T-helper 1 cell treated with Interleukin-12 subunit alpha and Interleukin-12 subunit beta and Interleukin-4 antibody, amounts not matched to agents 30 μg/mL and 1 μg/mL, for 36 hours (primary cell): ENCODE results near the gene ADGRE1.

ENCODE experiments used
- H3K27ac Mint-ChIP-seq: one replicate; pipeline ENCODE4 v1.8.0; 2021; ENCODE audit warnings: mild to moderate bottlenecking, mixed read lengths
- H3K27me3 Mint-ChIP-seq: one replicate; pipeline ENCODE4 v1.8.0; 2021; ENCODE audit warnings: low read depth, mixed read lengths
- H3K36me3 Mint-ChIP-seq: one replicate; pipeline ENCODE4 v1.8.0; 2021; ENCODE audit warnings: low read depth, mixed read lengths
- H3K4me1 Mint-ChIP-seq: one replicate; pipeline ENCODE4 v1.8.0; 2021; ENCODE audit warnings: low read depth, mixed read lengths
- H3K4me3 Mint-ChIP-seq: one replicate; pipeline ENCODE4 v1.8.0; 2021; ENCODE audit warnings: mild to moderate bottlenecking, moderate library complexity, mixed read lengths
- H3K9me3 Mint-ChIP-seq: one replicate; pipeline ENCODE4 v1.8.0; 2021; ENCODE audit warnings: mixed read lengths

ADGRE1 gene

GRCh38 chr19:6903446-6903845 is 16.1 kb downstream of the ADGRE1 start:
- Mint-ChIP-seq H3K4me3 (no peak overlapping the region), H3K27ac (no peak overlapping the region), H3K27me3 (no peaks in the 10 kb centered on the region), H3K9me3 (peaks cover 49% of the 10 kb centered on the region), H3K4me1 (no peaks in the 10 kb centered on the region), H3K36me3 (peaks cover 32% of the 10 kb centered on the region)

DNA sequence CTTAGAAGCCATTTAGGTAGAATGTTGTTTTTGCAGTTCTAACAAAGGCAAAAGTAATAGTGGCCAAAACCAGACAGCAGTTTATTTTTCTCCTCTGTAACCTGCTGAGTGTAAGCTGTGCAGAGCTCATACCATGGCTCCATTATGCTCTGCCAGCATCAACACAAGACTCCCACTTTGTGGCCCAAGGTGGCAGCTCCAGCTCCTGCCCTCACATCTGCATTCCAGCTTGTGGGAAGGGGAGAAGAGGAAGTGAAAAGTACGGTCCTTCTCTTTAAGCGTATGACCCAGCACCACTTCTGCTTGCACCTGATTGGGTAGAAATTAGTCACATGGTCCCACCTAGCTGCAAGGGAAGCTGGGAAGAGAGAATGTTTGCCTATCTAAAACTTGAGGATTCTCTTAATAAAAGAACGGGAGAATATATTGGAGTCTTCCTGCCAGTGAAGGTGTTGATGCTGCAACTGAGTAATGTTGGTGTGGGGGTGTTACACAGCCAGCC is 19.2 kb downstream of the ADGRE1 start:
- no peak overlapping the region for H3K27ac Mint-ChIP-seq
- H3K4me1 Mint-ChIP-seq: peaks cover 1% of the 10 kb centered on the region
- no peaks in the 10 kb centered on the region for H3K27me3 Mint-ChIP-seq
- H3K9me3 Mint-ChIP-seq: peaks cover 33% of the 10 kb centered on the region
- peaks cover 21% of the 10 kb centered on the region for H3K36me3 Mint-ChIP-seq
- no peak overlapping the region for H3K4me3 Mint-ChIP-seq

DNA sequence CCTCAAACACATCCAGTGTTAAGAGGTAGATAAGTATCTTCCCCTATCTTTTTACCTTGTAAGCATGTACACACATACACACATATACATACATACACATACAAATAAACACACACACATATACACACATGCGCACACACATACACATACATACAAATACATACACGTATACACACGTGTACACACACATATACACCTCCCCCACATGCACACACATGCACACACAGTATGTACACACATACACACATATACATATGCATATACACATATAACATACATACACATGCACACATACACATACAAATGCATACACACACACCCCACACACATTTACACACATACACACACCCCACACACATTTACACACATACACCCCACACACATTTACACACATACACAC is 24.1 kb downstream of the ADGRE1 start:
- Mint-ChIP-seq H3K27ac (no peak overlapping the region), H3K27me3 (no peaks in the 10 kb centered on the region), H3K36me3 (peaks cover 24% of the 10 kb centered on the region), H3K9me3 (peaks cover 35% of the 10 kb centered on the region), H3K4me3 (no peak overlapping the region), H3K4me1 (peaks cover 1% of the 10 kb centered on the region)

- H3K4me1 Mint-ChIP-seq: peaks cover 1% of the 10 kb centered on the region
- peaks cover 16% of the 10 kb centered on the region for H3K36me3 Mint-ChIP-seq
- H3K4me3 Mint-ChIP-seq: no peak overlapping the region
- H3K27ac Mint-ChIP-seq: no peak overlapping the region
- no peaks in the 10 kb centered on the region for H3K27me3 Mint-ChIP-seq
- peaks cover 20% of the 10 kb centered on the region for H3K9me3 Mint-ChIP-seq
Measured at GRCh38 chr19:6914321-6914720, 26.9 kb downstream of the ADGRE1 start.

DNA sequence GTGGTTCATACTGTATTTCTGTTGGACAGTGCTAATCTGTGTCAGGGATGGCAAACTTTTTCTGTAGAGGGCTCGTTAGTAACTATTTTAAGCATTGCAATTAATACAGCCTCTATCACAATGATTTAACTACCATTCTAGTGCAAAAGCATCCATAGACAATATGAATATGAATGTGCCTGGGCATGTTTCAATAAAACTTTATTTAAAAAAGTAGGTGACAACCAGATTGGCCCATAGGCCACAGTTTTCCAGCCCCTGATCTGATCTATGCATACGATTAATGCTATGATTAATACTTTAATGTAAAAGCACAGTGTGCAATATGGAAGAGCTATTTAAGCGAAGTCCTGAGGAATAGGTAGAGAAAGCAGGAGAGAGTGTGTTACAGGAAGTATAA is 29.6 kb downstream of the ADGRE1 start:
- H3K27ac Mint-ChIP-seq: no peak overlapping the region
- peaks cover 15% of the 10 kb centered on the region for H3K9me3 Mint-ChIP-seq
- H3K27me3 Mint-ChIP-seq: no peaks in the 10 kb centered on the region
- no peak overlapping the region for H3K4me3 Mint-ChIP-seq
- no peaks in the 10 kb centered on the region for H3K4me1 Mint-ChIP-seq
- peaks cover 14% of the 10 kb centered on the region for H3K36me3 Mint-ChIP-seq

- Mint-ChIP-seq H3K9me3 (peaks cover 16% of the 10 kb centered on the region), H3K4me3 (peak overlapping the region; percentile 82), H3K4me1 (peaks cover 19% of the 10 kb centered on the region), H3K27ac (no peak overlapping the region), H3K27me3 (no peaks in the 10 kb centered on the region), H3K36me3 (peaks cover 31% of the 10 kb centered on the region)
Measured at GRCh38 chr19:6925386-6925785, 38.0 kb downstream of the ADGRE1 start.

DNA sequence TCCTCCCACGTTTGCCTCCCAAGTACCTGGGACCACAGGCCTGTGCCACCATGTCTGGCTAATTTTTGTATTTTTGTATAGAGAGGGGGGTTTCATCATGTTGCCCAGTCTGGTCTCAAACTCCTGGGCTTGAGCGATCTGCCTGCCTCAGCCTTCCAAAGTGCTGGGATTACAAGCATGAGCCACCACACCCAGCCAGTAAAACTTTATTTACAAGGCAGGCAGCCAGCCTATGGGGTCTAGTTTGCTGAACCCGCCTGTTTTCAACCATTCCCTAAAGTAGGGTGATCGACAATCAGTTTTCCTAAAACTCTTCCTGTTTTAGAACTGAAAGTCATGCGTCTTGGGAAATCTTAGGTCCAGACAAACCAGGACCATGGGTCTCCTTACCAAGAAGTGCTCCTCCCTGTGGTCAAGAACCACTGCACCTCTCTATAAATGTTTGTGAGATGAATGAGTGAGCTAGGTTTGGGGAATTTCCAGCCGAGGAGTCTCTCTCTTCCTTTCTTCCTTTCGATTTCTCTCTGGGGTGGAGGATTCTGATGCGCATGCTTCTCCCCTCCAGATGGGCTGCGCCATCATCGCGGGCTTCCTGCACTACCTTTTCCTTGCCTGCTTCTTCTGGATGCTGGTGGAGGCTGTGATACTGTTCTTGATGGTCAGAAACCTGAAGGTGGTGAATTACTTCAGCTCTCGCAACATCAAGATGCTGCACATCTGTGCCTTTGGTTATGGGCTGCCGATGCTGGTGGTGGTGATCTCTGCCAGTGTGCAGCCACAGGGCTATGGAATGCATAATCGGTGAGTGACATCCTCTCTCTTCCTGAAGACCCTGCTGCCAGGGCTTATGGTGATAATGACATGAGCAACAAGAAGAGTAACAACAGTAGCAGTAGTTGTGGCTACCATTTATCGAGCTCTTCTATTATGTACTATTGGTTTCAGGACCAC is 38.7 kb downstream of the ADGRE1 start:
- no peaks in the 10 kb centered on the region for H3K27me3 Mint-ChIP-seq
- peak overlapping the region; percentile 77 for H3K27ac Mint-ChIP-seq
- H3K36me3 Mint-ChIP-seq: peaks cover 33% of the 10 kb centered on the region
- H3K9me3 Mint-ChIP-seq: peaks cover 20% of the 10 kb centered on the region
- H3K4me1 Mint-ChIP-seq: peaks cover 19% of the 10 kb centered on the region
- peak overlapping the region; percentile 82 for H3K4me3 Mint-ChIP-seq

DNA sequence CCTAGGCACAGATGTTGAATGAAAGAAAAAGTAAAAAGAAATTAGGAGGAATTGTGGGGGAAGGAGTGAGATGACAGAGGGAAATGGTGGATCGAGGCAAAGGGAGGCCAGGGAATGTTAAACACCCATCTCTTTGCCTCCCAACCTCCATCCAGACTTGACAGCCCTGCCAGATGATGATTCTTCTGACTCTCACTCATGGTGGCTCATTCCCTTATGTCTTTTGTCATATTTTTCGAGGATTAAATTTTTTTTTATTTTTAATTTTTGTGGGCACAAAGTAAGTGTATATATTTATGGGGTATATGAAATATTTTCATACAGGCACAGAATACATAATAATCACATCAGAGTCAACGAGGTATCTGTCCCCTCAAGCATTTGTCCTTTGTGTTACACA is 42.8 kb downstream of the ADGRE1 start:
- no peaks in the 10 kb centered on the region for H3K27me3 Mint-ChIP-seq
- H3K27ac Mint-ChIP-seq: no peak overlapping the region
- H3K9me3 Mint-ChIP-seq: peaks cover 24% of the 10 kb centered on the region
- no peak overlapping the region for H3K4me3 Mint-ChIP-seq
- peaks cover 41% of the 10 kb centered on the region for H3K36me3 Mint-ChIP-seq
- H3K4me1 Mint-ChIP-seq: peaks cover 15% of the 10 kb centered on the region

DNA sequence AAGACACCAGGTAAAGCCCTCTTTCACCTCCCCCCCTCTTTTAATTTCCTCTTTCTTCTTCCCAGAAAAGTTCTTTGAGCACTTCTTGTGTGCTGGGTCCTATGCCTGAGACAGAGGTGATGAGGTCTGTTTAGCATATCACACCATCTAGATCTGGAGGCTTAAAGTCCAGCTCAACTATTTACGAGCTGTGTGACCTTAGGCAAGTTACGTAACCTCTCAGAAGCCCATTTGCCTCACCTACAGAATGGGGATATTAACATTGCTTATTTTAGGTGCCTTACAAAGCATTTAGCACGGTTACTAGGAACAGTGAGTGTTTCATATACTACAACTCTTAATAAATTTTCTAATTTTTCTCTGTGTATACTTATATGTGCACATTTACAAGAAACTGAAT is 47.7 kb downstream of the ADGRE1 start:
- H3K9me3 Mint-ChIP-seq: peaks cover 22% of the 10 kb centered on the region
- no peaks in the 10 kb centered on the region for H3K27me3 Mint-ChIP-seq
- H3K27ac Mint-ChIP-seq: no peak overlapping the region
- H3K4me3 Mint-ChIP-seq: no peak overlapping the region
- peaks cover 30% of the 10 kb centered on the region for H3K36me3 Mint-ChIP-seq
- no peaks in the 10 kb centered on the region for H3K4me1 Mint-ChIP-seq

DNA sequence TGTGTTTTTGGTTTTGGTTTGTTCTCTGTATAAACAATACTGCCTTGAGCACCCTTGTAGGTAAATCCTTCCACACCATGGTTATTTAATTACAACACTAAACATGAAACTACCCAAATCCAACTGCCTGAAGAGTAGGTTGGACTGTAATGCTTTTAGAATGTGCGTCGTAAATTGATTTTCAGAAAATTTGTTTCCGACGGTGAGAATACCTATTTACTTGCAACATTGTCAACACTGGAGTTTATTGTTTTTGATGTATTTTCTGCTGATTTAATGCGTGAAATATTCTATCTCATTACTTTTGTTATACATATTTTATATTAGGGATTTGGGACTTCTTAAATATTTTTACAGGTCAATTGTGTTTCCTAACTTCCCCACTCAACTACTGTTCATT is 48.2 kb downstream of the ADGRE1 start:
- Mint-ChIP-seq H3K27me3 (no peaks in the 10 kb centered on the region), H3K4me1 (no peaks in the 10 kb centered on the region), H3K4me3 (no peak overlapping the region), H3K9me3 (peaks cover 20% of the 10 kb centered on the region), H3K27ac (no peak overlapping the region), H3K36me3 (peaks cover 28% of the 10 kb centered on the region)

DNA sequence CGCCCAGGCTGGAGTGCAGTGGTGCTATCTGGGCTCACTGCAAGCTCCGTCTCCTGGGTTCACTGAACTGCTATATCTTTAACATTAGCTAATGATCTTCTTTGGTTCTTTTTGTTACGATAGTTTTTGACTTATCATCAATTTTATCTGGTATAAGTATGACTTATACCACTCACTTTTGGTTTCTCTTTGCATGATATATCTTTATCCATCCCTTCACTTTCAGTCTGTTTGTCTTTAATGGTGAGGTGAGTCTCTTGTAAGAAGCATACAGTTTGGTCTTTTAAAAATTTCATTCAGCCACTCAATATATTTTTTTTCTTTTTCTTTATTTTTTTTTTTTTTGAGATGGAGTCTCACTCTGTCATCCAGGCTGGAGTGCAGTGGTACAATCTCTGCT is 58.4 kb downstream of the ADGRE1 start:
- Mint-ChIP-seq H3K4me1 (peaks cover 17% of the 10 kb centered on the region), H3K36me3 (peaks cover 7% of the 10 kb centered on the region), H3K9me3 (no peaks in the 10 kb centered on the region), H3K27ac (no peak overlapping the region), H3K27me3 (no peaks in the 10 kb centered on the region), H3K4me3 (no peak overlapping the region)

- Mint-ChIP-seq H3K36me3 (no peaks in the 10 kb centered on the region), H3K27ac (peak overlapping the region; percentile 81), H3K4me3 (peak overlapping the region; percentile 41), H3K4me1 (peaks cover 16% of the 10 kb centered on the region), H3K9me3 (no peaks in the 10 kb centered on the region), H3K27me3 (no peaks in the 10 kb centered on the region)
Measured at GRCh38 chr19:6947745-6948144, 60.4 kb downstream of the ADGRE1 start.

DNA sequence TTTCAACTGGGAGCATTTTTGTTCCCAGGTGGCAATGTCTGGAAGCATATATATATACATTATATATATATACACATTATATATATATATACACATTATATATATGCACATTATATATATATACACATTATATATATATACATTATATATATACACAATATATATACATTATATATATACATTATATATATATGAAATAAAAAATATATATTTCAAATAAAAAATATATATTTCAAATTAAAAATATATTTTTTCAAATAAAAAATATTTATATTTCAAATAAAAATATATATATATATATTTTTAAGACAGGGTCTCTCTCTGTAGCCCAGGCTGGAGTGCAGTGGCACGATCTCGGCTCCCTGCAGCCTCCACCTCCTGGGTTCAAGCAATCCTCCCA is 61.5 kb downstream of the ADGRE1 start:
- H3K27me3 Mint-ChIP-seq: no peaks in the 10 kb centered on the region
- H3K4me1 Mint-ChIP-seq: peaks cover 16% of the 10 kb centered on the region
- no peak overlapping the region for H3K27ac Mint-ChIP-seq
- H3K4me3 Mint-ChIP-seq: no peak overlapping the region
- no peaks in the 10 kb centered on the region for H3K9me3 Mint-ChIP-seq
- H3K36me3 Mint-ChIP-seq: no peaks in the 10 kb centered on the region

- Mint-ChIP-seq H3K4me1 (peaks cover 5% of the 10 kb centered on the region), H3K27ac (no peak overlapping the region), H3K27me3 (no peaks in the 10 kb centered on the region), H3K36me3 (no peaks in the 10 kb centered on the region), H3K9me3 (peaks cover 7% of the 10 kb centered on the region), H3K4me3 (no peak overlapping the region)
Measured at GRCh38 chr19:6952956-6953355, 65.6 kb downstream of the ADGRE1 start.

DNA sequence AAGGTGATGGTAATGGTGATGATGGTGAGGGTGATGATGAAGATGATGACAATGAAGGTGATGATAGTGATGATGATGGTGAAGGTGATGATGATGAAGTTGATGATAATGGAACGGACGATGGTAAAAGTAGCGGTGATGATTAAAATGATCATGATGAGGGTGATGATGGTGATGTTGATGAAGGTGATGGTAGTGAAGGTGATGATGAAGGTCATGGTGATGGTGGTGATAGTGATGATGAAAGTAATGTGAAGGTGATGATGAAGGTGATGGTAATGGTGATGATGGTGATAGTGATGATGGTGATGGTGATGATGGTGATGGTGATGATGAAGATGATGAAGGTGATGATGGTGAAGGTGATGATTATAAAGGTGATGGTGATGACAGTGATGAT is 67.7 kb downstream of the ADGRE1 start:
- no peaks in the 10 kb centered on the region for H3K36me3 Mint-ChIP-seq
- no peak overlapping the region for H3K27ac Mint-ChIP-seq
- H3K27me3 Mint-ChIP-seq: no peaks in the 10 kb centered on the region
- H3K4me3 Mint-ChIP-seq: no peak overlapping the region
- H3K9me3 Mint-ChIP-seq: peaks cover 7% of the 10 kb centered on the region
- no peaks in the 10 kb centered on the region for H3K4me1 Mint-ChIP-seq
